GM18505 (cell line): Measurements from ENCODE around the gene ALMS1.
"Not testable (repeated sequence)": the region's sequence is repeated elsewhere in the genome, so short reads cannot be mapped to it uniquely, and the experiment has no call there.

Experiments
- ATAC-seq: cut with Tn5 transposase; IDR thresholded peaks from one replicate; pipeline ENCODE4 v1.9.1; 2021; ENCODE audit not compliant: unreplicated experiment
- POLR2A ChIP-seq: IDR thresholded peaks from 4 replicates; pipeline ENCODE4 v1.6.1; 2011; ENCODE audit warnings: borderline replicate concordance; ENCODE audit not compliant: insufficient read depth, insufficient read length; ENCODE audit errors: extremely low read depth

The ALMS1 gene

GRCh38 chr2:73385504-73386341, at the start of gene ALMS1:
TSS of gene ALMS1 (plus strand) at chr2:73385836. CDS start at chr2:73385869, 33 bp downstream.
- TF ChIP-seq POLR2A = peak; percentile 59
- ATAC-seq = peak; percentile 91

DNA sequence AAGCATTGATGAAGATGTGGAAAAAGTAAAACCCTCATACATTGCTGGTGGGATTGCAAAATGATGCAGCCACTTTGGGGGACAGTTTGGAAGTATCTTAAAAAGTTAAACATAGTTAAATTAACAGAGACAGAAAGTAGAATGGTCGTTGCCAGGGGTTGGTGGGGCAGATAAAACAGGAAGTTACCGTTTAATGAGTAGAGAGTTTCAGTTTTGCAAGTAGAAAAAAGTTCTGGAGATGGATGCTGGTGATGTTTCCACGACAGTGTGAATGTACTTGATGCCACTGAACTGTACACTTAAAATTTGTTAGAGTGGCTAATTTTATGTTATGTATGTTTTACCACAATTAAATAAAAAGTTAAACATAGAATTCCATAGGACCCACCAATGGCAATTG, 47.8 kb upstream of the ALMS1 start:
- no peak for TF ChIP-seq POLR2A
- ATAC-seq = no peak

GRCh38 chr2:73339201-73339600, 46.4 kb upstream of the ALMS1 start:
- no peak for ATAC-seq
- TF ChIP-seq POLR2A = no peak

DNA sequence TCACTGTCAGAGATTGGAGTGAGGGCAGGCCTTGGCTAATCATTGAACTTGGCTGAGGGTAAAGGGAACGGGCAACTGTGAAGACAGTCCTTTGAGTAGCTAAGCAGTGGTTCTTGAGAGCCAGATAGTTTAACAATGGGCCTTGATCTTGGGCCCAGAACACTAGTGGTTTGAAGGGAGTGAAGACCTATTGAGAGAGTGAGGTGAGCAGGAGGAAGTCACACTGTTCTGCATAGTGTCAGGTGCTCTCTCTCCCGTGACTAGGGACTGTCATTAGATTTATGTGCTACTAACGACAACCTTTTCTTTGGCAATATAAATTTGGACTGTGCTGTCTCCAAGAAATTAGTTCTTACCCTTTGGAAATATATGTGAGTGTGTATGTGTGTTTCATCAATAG, 44.6 kb upstream of the ALMS1 start:
- TF ChIP-seq POLR2A = no peak
- no peak for ATAC-seq

GRCh38 chr2:73343992-73344391, 41.6 kb upstream of the ALMS1 start:
- no peak for ATAC-seq
- no peak for TF ChIP-seq POLR2A

DNA sequence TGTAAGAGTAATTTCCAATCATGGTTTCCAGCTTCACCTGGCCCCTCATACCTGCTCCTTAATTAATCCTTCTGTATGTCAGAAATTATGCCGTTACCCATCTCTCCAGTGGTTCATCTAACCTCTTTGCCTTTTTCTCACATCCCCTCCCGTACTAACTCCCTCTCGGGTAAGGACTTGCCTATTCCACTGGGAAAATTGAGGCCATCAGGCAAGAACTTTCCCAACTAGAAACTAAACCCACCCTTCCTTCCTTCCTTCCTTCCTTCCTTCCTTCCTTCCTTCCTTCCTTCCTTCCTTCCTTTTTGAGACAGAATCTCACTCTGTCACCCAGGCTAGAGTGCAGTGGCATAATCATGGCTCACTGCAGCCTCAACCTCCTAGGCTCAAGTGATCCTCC, 40.9 kb upstream of the ALMS1 start:
- not testable (repeated sequence) for ATAC-seq

DNA sequence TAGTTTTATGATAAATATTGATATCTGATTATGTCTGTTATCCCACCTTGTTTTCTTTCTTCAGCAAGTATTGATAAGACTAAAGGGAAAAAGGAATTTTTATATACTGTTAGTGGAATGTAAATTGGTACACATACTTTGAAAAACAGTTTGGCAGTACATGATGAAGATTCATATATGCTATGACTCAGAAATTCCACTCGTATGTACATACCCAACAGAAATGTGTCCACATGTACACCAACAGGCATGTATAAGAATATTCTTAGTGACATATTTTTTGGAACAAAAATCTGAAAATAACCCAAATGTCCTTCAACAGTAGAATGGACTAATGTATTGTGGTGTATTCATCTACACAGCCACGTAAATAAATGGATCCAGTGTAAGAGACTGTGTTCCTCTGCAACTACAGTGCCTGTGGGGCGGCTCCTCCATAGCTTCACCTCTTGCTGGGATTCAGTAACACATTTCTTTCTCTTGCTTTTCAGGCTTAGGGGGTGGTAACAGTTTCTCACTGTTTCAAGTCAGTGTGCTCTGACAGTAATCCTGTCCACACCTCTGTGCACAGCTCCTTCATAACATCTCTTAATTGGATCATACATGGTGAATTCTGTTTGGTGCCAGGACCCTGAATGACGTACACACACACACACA, 35.5 kb upstream of the ALMS1 start:
- no peak for TF ChIP-seq POLR2A
- ATAC-seq = no peak

GRCh38 chr2:73356097-73356496, 29.5 kb upstream of the ALMS1 start:
- no peak for ATAC-seq
- no peak for TF ChIP-seq POLR2A

- ATAC-seq = no peak
- no peak for TF ChIP-seq POLR2A
Observed at GRCh38 chr2:73359915-73360697, 25.5 kb upstream of the ALMS1 start.

DNA sequence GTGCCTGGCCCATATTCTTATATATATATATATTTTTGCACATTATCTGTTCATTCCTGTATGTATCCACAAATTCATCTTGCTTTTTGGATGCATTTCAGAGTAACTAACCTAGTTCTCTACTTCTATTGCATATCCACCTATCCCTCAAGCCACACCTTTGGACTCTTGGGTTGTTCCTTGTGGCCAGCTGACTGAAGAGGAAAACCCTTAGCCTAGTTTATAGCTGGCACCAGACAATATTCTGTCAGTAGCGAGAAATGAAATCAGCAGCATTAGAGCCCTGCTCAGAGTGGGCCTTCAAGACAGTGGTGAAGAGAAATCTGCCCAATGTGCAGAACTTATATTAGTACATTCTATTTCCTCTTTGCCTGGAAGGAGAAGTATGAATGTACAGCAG, 19.6 kb upstream of the ALMS1 start:
- ATAC-seq = no peak
- no peak for TF ChIP-seq POLR2A

DNA sequence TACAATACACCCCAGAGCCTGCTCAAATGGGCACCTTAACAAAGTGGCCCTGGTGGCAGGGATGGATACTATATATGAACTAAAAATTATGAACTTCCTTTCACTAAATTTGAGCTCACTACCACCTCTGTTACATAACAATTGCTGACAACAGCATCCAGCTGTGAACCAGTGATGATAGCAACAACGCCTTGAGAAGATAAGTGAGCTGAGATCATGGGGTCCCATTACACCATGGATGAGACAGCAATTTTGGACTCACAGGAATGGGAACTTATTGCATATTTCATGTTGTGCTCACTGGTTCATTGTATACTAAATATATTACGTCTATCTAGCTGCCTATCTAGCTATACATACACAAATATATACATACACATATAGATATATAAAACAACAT, 16.9 kb upstream of the ALMS1 start:
- ATAC-seq = no peak
- TF ChIP-seq POLR2A = no peak

DNA sequence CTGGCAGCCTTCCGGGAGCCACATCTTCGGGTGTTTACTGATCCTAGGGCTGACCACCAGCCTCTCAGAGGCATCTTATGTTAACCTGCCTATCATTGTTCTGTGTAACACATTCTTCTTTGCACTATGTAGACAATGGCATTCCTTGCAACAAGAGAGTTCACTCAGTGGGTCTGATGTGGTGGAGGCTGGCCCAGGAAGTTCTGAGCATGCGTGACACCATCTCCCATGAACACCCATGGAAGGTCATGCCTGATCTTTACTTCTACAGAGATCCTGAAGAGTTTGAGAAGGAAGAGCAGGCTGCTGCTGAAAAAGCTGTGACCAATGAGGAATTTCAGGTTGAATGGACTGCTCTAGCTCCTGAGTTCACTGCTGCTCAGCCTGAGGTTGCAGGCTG, 15.3 kb upstream of the ALMS1 start:
- no peak for ATAC-seq
- no peak for TF ChIP-seq POLR2A

DNA sequence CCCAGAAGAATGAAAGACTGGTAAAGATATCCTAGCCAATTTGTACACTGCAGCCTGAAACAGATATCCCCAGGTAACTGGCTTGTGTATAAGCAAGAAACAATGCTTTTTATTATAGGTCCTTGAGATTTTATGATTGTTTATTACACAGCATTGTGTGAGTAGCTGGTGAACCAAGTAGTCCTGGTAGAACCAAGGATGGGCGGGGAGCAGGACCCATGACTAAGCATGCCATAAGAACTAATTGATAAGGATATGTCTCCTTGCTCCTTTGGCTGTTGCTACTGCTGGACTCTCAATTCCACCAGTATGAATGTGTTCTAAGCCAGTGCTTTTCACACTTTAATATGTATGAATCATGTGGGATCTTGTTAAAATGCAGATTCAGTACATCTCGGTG, 12.3 kb upstream of the ALMS1 start:
- no peak for ATAC-seq
- no peak for TF ChIP-seq POLR2A

GRCh38 chr2:73374269-73374668, 11.4 kb upstream of the ALMS1 start:
- no peak for TF ChIP-seq POLR2A
- ATAC-seq = no peak
